ENCODE measurements around the gene POC1B. TPM values are rescaled to one million over a fixed set of nuclear protein-coding genes. Genes with fewer than 3 reads are reported as not detected.

The POC1B gene
- total RNA-seq, 1 experiment from 2014 or later = 17.8 TPM

DNA sequence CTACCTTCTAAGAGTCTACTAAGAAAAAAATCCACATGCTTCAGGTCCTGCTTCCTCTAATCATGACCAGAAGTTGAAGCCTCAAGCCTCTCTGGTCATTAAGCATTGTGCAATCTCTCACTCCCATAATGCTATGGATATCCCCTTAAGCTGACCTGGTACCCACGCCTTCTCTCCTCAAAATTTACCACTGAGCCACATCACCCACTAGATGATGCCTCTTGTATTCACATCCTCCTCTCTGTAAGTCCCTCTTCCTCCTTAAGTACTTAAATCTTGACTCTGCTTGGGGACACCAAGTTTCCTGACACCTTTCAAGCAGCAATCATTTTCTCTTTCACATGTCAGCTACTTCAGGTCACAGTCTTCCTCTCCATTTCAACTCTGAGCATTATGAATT, 11.1 kb downstream of the POC1B start (continued):
- TF ChIP-seq, protein P1, sequence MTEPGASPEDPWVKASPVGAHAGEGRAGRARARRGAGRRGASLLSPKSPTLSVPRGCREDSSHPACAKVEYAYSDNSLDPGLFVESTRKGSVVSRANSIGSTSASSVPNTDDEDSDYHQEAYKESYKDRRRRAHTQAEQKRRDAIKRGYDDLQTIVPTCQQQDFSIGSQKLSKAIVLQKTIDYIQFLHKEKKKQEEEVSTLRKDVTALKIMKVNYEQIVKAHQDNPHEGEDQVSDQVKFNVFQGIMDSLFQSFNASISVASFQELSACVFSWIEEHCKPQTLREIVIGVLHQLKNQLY (CRISPR knock-in tag; IDR thresholded peaks at IDR 0.05) = no peak
- TF ChIP-seq NR2C2 (CRISPR knock-in tag; IDR thresholded peaks at IDR 0.05) (no peak), PRRX2 (CRISPR knock-in tag; IDR thresholded peaks at IDR 0.05) (no peak), GTF2I (CRISPR knock-in tag; conservative IDR thresholded peaks at IDR 0.05) (no peak), ZNF317 (CRISPR knock-in tag; IDR thresholded peaks at IDR 0.05; ENCODE audit: borderline replicate concordance, low read depth) (no peak), ELF4 (CRISPR knock-in tag; IDR thresholded peaks at IDR 0.05; ENCODE audit: low read depth) (no peak), TEAD1 (CRISPR knock-in tag; IDR thresholded peaks at IDR 0.05) (no peak), IRF2 (CRISPR knock-in tag; IDR thresholded peaks at IDR 0.05; ENCODE audit: borderline replicate concordance, low read depth) (no peak), CREM (CRISPR knock-in tag; IDR thresholded peaks at IDR 0.05) (no peak), ZBTB21 (CRISPR knock-in tag; IDR thresholded peaks at IDR 0.05; ENCODE audit: borderline replicate concordance) (no peak), ESRRA (CRISPR knock-in tag; IDR thresholded peaks at IDR 0.05; ENCODE audit: borderline replicate concordance) (no peak)

DNA sequence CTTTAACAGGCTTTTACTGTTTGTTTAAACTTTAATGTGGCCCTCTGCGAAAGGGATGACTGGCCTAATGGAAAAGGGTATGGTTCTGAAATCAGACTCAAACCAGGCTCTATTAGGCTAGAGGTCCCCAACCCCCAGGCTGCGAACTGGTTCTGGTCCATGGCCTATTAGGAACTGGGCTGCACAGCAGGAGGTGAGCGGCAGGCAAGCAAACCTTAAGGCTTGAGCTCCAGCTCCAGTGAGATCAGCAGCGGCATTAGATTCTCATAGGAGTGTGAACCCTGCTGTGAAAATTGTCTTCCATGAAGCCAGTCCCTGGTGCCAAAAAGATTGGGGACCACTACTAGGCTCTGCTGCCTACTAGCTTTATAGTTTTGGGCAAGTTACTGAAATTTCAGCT, 12.3 kb downstream of the POC1B start:
- peak; percentile 35 for DNase-seq (ENCODE audit: low spot score)
- TF ChIP-seq FOXK1 (CRISPR knock-in tag; IDR thresholded peaks at IDR 0.05) (no peak), ZNF396 (CRISPR knock-in tag; IDR thresholded peaks at IDR 0.05; ENCODE audit: borderline replicate concordance) (no peak), TEAD4 (CRISPR knock-in tag; IDR thresholded peaks at IDR 0.05) (no peak), ESRRA (CRISPR knock-in tag; IDR thresholded peaks at IDR 0.05; ENCODE audit: borderline replicate concordance) (no peak)
- TF ChIP-seq, protein P2, sequence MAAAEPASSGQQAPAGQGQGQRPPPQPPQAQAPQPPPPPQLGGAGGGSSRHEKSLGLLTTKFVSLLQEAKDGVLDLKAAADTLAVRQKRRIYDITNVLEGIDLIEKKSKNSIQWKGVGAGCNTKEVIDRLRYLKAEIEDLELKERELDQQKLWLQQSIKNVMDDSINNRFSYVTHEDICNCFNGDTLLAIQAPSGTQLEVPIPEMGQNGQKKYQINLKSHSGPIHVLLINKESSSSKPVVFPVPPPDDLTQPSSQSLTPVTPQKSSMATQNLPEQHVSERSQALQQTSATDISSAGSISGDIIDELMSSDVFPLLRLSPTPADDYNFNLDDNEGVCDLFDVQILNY (CRISPR knock-in tag; IDR thresholded peaks at IDR 0.05) = no peak
- TF ChIP-seq, protein P3, sequence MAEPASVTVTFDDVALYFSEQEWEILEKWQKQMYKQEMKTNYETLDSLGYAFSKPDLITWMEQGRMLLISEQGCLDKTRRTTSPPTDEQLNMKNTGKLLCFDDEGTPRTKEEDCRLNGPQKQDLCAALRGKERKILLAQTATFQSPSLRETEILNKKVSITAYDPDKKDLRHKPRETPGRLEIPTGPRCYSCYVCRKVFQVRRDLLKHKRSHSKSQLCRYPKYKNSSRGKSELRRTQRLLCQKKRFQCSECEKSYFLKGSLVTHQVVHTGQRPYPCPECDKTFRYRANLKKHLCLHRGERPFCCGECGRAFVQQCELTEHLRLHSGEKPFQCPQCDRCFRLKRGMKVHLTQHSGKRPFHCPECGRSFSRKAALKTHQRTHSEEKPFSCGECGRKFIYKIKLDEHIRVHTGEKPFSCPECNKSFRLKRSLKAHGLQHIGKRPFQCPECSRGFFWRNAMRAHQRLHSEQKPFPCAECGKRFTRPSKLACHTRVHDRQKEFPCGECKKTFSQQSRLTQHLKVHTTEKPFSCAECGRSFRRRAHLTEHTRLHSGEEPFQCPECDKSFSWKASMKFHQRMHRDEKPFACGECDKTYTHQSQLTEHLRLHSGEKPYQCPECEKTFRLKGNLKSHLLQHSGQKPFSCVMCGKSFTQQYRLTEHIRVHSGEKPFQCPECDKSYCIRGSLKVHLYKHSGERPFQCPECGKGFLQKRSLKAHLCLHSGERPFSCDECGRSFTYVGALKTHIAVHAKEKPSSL (CRISPR knock-in tag; conservative IDR thresholded peaks at IDR 0.05) = no peak
- TF ChIP-seq, protein P4, sequence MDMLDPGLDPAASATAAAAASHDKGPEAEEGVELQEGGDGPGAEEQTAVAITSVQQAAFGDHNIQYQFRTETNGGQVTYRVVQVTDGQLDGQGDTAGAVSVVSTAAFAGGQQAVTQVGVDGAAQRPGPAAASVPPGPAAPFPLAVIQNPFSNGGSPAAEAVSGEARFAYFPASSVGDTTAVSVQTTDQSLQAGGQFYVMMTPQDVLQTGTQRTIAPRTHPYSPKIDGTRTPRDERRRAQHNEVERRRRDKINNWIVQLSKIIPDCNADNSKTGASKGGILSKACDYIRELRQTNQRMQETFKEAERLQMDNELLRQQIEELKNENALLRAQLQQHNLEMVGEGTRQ (CRISPR knock-in tag; IDR thresholded peaks at IDR 0.05) = no peak
- Mint-ChIP-seq H3K4me1 (peaks cover 7% of the 10 kb centered on the region), H3K27me3 (ENCODE audit: low read depth) (no peaks in the 10 kb centered on the region), H3K4me3 (no peak overlapping the region), H3K36me3 (no peaks in the 10 kb centered on the region), H3K9me3 (no peaks in the 10 kb centered on the region), H3K27ac (no peak overlapping the region)
- POLR2A ChIA-PET = interaction anchor here (1.2 kb wide), 1 partner anchor 161 kb away, joined by 3 read pairs; the partner anchor contains the start of gene DUSP6
- CTCF ChIA-PET = interaction anchor here (0.7 to 1.3 kb wide), 3 partner anchors 10 to 62 kb away, joined by 4 read pairs; partner anchors contain the start of gene GALNT4
- ATAC-seq = peak; percentile 49

DNA sequence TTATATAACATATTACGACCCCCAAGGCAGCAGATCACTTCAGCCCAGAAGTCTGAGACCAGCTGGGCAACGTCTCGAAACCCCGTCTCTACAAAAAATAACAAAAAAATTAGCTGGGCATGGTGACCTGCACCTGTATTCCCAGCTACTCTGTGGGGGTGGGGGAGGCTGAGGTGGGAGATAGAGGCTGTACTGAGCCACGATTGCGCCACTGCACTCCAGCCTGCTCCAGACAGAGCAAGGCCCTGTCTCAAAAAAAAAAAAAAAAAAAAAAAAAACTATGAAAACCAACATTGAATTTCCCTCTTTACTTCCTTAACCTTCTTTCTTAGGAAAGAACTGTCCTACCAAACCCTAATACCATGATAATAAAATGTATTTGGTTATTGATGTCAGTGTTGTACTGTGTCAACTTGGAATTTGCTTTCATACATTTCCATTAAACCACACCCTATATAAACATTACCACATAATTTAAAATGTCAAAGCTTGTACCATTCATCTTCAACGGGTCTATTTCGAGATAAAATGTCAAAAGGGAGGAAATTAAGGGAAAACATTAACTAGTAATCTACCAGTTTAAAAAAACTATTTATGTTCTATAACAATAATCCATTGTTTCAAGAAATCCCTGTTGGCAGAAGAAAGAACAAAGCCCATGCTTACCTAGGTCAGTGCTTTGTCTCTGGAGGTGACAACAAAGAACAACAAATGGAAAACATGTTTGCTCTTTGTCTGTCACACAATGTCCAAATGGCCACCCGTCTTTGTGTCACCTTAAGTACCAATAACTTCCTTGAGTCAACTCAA, 18.6 kb downstream of the POC1B start:
- no peak overlapping the region for H3K4me3 Mint-ChIP-seq
- CTCF ChIA-PET = interaction anchor here (0.5 to 0.6 kb wide), 2 partner anchors 38 to 373 kb away, joined by 3 to 4 read pairs; no protein-coding TSS in a partner anchor
- no peak for ATAC-seq
- DNase-seq (ENCODE audit: low spot score) = no peak
- POLR2A ChIA-PET = no interaction called here
- no peak overlapping the region for H3K27ac Mint-ChIP-seq
- no peaks in the 10 kb centered on the region for H3K27me3 Mint-ChIP-seq (ENCODE audit: low read depth)
- peaks cover 8% of the 10 kb centered on the region for H3K9me3 Mint-ChIP-seq
- peaks cover 10% of the 10 kb centered on the region; the same call in 1 of the 2 replicates for H3K36me3 Mint-ChIP-seq
- H3K4me1 Mint-ChIP-seq = 0 out of 2 replicates have a peak, but pooled peaks cover 3% of the 10 kb centered on the region
- no peak for TF ChIP-seq ZNF416 (CRISPR knock-in tag; IDR thresholded peaks at IDR 0.05)
- TF ChIP-seq NFYB (CRISPR knock-in tag; conservative IDR thresholded peaks at IDR 0.05; ENCODE audit: low read depth) = no peak
- TF ChIP-seq, protein P4 (CRISPR knock-in tag; IDR thresholded peaks at IDR 0.05) = no peak
- TF ChIP-seq, protein P5, sequence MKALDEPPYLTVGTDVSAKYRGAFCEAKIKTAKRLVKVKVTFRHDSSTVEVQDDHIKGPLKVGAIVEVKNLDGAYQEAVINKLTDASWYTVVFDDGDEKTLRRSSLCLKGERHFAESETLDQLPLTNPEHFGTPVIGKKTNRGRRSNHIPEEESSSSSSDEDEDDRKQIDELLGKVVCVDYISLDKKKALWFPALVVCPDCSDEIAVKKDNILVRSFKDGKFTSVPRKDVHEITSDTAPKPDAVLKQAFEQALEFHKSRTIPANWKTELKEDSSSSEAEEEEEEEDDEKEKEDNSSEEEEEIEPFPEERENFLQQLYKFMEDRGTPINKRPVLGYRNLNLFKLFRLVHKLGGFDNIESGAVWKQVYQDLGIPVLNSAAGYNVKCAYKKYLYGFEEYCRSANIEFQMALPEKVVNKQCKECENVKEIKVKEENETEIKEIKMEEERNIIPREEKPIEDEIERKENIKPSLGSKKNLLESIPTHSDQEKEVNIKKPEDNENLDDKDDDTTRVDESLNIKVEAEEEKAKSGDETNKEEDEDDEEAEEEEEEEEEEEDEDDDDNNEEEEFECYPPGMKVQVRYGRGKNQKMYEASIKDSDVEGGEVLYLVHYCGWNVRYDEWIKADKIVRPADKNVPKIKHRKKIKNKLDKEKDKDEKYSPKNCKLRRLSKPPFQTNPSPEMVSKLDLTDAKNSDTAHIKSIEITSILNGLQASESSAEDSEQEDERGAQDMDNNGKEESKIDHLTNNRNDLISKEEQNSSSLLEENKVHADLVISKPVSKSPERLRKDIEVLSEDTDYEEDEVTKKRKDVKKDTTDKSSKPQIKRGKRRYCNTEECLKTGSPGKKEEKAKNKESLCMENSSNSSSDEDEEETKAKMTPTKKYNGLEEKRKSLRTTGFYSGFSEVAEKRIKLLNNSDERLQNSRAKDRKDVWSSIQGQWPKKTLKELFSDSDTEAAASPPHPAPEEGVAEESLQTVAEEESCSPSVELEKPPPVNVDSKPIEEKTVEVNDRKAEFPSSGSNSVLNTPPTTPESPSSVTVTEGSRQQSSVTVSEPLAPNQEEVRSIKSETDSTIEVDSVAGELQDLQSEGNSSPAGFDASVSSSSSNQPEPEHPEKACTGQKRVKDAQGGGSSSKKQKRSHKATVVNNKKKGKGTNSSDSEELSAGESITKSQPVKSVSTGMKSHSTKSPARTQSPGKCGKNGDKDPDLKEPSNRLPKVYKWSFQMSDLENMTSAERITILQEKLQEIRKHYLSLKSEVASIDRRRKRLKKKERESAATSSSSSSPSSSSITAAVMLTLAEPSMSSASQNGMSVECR (CRISPR knock-in tag; IDR thresholded peaks at IDR 0.05; ENCODE audit: borderline replicate concordance) = no peak

Measured in WTC11 (cell line).